ENCODE data around the gene HIVEP1.

The HIVEP1 gene

GRCh38 chr6:12200015-12200564 is 188.0 kb downstream of the HIVEP1 start:
- no peak for DNase-seq

- DNase-seq = no peak
Observed at GRCh38 chr6:12200761-12201160, 188.6 kb downstream of the HIVEP1 start.

GRCh38 chr6:12203001-12203400 is 190.9 kb downstream of the HIVEP1 start:
- no peak for DNase-seq

- no peak for DNase-seq
Observed at GRCh38 chr6:12208190-12208589, 196.1 kb downstream of the HIVEP1 start.

- no peak for DNase-seq
Observed at GRCh38 chr6:12208673-12209072, 196.6 kb downstream of the HIVEP1 start.

All from NCI-H510A treated with DMSO at 0.1 percent for 48 hours (cell line).